Posterior cingulate gyrus (tissue), 11 donors: ENCODE data around the gene CARMIL1.
"Not testable (repeated sequence)": the region's sequence is repeated elsewhere in the genome, so short reads cannot be mapped to it uniquely, and the experiment has no call there.

Experiments
- DNase-seq, 10 donors: peaks; one replicate each; pipeline versions ENCODE4 v3.0.0 to v3.0.0-alpha.2; 2020 to 2021; ENCODE audit warnings: mixed read lengths in 3 of 10
- intact Hi-C: fragments of 100-400 bp; cut with DNase I; formaldehyde crosslinking; loops from one replicate; pipeline ENCODE4 v1.15.1; 2023

CARMIL1 gene

GRCh38 chr6:25583906-25584305 lies 304.7 kb downstream of the CARMIL1 start:
- intact Hi-C loops = no loop called here
- DNase-seq = no peak

GRCh38 chr6:25585225-25585624 lies 306.1 kb downstream of the CARMIL1 start:
- intact Hi-C loops = no loop called here
- DNase-seq = no peak

GRCh38 chr6:25586119-25586518 lies 306.9 kb downstream of the CARMIL1 start:
- intact Hi-C loops = not testable (repeated sequence)
- DNase-seq = peak in 1 of 10 donors; percentile 81

GRCh38 chr6:25586927-25587326 lies 307.8 kb downstream of the CARMIL1 start:
- intact Hi-C loops = no loop called here
- no peak for DNase-seq

- DNase-seq = no peak
- intact Hi-C loops = no loop called here
These were observed 311.8 kb downstream of the CARMIL1 start for GRCh38 chr6:25590986-25591385.

- intact Hi-C loops = no loop called here
- DNase-seq = no peak
These were observed 318.0 kb downstream of the CARMIL1 start for GRCh38 chr6:25596928-25597818.

- intact Hi-C loops = loop anchor here (5.0 kb wide), 1 partner anchor 322 kb away; the partner anchor contains the start of gene CARMIL1
- DNase-seq = no peak
These were observed 320.4 kb downstream of the CARMIL1 start for GRCh38 chr6:25599516-25600085.

GRCh38 chr6:25601800-25602673 lies 322.9 kb downstream of the CARMIL1 start:
- DNase-seq = no peak
- intact Hi-C loops = loop anchor here (2.0 to 5.0 kb wide), 2 partner anchors 325 to 379 kb away; partner anchors contain the start of gene CARMIL1

GRCh38 chr6:25602674-25602982 lies 323.5 kb downstream of the CARMIL1 start:
- intact Hi-C loops = loop anchor here (2.0 to 5.0 kb wide), 2 partner anchors 325 to 380 kb away; partner anchors contain the start of gene CARMIL1
- no peak for DNase-seq

GRCh38 chr6:25603251-25603650 lies 324.1 kb downstream of the CARMIL1 start:
- DNase-seq = no peak
- intact Hi-C loops = loop anchor here (2.0 to 5.0 kb wide), 2 partner anchors 326 to 380 kb away; partner anchors contain the start of gene CARMIL1

GRCh38 chr6:25606151-25606550 lies 327.0 kb downstream of the CARMIL1 start:
- intact Hi-C loops = no loop called here
- no peak for DNase-seq

GRCh38 chr6:25608558-25609174 lies 329.5 kb downstream of the CARMIL1 start:
- DNase-seq = no peak
- intact Hi-C loops = no loop called here

- intact Hi-C loops = no loop called here
- DNase-seq = no peak
These were observed 333.5 kb downstream of the CARMIL1 start for GRCh38 chr6:25612666-25613065.

- intact Hi-C loops = no loop called here
- DNase-seq = no peak
These were observed 334.2 kb downstream of the CARMIL1 start for GRCh38 chr6:25613415-25613814.

GRCh38 chr6:25614052-25614451 lies 334.9 kb downstream of the CARMIL1 start:
- no peak for DNase-seq
- intact Hi-C loops = no loop called here

- intact Hi-C loops = no loop called here
- DNase-seq = no peak
These were observed 336.3 kb downstream of the CARMIL1 start for GRCh38 chr6:25615471-25615870.

- DNase-seq = no peak
- intact Hi-C loops = no loop called here
These were observed 338.8 kb downstream of the CARMIL1 start for GRCh38 chr6:25617997-25618396.

GRCh38 chr6:25619217-25619616 lies 340.0 kb downstream of the CARMIL1 start:
- DNase-seq = no peak
- intact Hi-C loops = no loop called here

GRCh38 chr6:25620391-25620790 lies 341.2 kb downstream of the CARMIL1 start:
- DNase-seq = no peak
- intact Hi-C loops = no loop called here

- intact Hi-C loops = no loop called here
- no peak for DNase-seq
These were observed 343.9 kb downstream of the CARMIL1 start for GRCh38 chr6:25623065-25623464.
